GM18868 (cell line): ENCODE data around the gene QRFP.
"Not testable (repeated sequence)": the region's sequence is repeated elsewhere in the genome, so short reads cannot be mapped to it uniquely, and the experiment has no call there.

ENCODE experiments used
- ATAC-seq: cut with Tn5 transposase; IDR thresholded peaks from one replicate; pipeline ENCODE4 v1.9.1; 2021; ENCODE audit warnings: mild to moderate bottlenecking, moderate library complexity; ENCODE audit not compliant: unreplicated experiment

The QRFP gene

GRCh38 chr9:130858739-130859705 is 37.6 kb downstream of the QRFP start:
- ATAC-seq = no peak

GRCh38 chr9:130857864-130858738 is 38.5 kb downstream of the QRFP start:
- no peak for ATAC-seq

GRCh38 chr9:130856474-130856873 is 40.1 kb downstream of the QRFP start:
- no peak for ATAC-seq

GRCh38 chr9:130854835-130855234 is 41.8 kb downstream of the QRFP start:
- no peak for ATAC-seq

- ATAC-seq = no peak
Observed at GRCh38 chr9:130854092-130854491, 42.5 kb downstream of the QRFP start.

GRCh38 chr9:130852801-130853200 is 43.8 kb downstream of the QRFP start:
- ATAC-seq = no peak

- no peak for ATAC-seq
Observed at GRCh38 chr9:130849356-130849755, 47.3 kb downstream of the QRFP start.

- ATAC-seq = not testable (repeated sequence)
Observed at GRCh38 chr9:130848514-130848913, 48.1 kb downstream of the QRFP start.

- no peak for ATAC-seq
Observed at GRCh38 chr9:130847306-130848217, 49.0 kb downstream of the QRFP start.

GRCh38 chr9:130846487-130847305 is 49.9 kb downstream of the QRFP start:
- ATAC-seq = no peak

- no peak for ATAC-seq
Observed at GRCh38 chr9:130845901-130846481, 50.6 kb downstream of the QRFP start.

- no peak for ATAC-seq
Observed at GRCh38 chr9:130845254-130845653, 51.4 kb downstream of the QRFP start.

- no peak for ATAC-seq
Observed at GRCh38 chr9:130844044-130844451, 52.6 kb downstream of the QRFP start.

GRCh38 chr9:130843049-130843908 is 53.3 kb downstream of the QRFP start:
- no peak for ATAC-seq
